Measurements from ENCODE around the gene MBP.
A peak's percentile ranks its signal among the peaks of the same experiment; 100 is the strongest.
"Not testable (repeated sequence)": the region's sequence is repeated elsewhere in the genome, so short reads cannot be mapped to it uniquely, and the experiment has no call there.

Gene MBP

GRCh38 chr18:77021075-77021474 is 111.5 kb downstream of the MBP start:
- DNase-seq: no peak

GRCh38 chr18:77020561-77020960 is 112.0 kb downstream of the MBP start:
- no peak for DNase-seq

- no peak for DNase-seq
Measured at GRCh38 chr18:77019641-77020040, 112.9 kb downstream of the MBP start.

- not testable (repeated sequence) for DNase-seq
Measured at GRCh38 chr18:77018650-77019049, 113.9 kb downstream of the MBP start.

GRCh38 chr18:77017355-77017754 is 115.2 kb downstream of the MBP start:
- no peak for DNase-seq

GRCh38 chr18:77016936-77017335 is 115.6 kb downstream of the MBP start:
- no peak for DNase-seq

- DNase-seq: no peak
Measured at GRCh38 chr18:77015771-77016710, 116.5 kb downstream of the MBP start.

- no peak for DNase-seq
Measured at GRCh38 chr18:77015169-77015568, 117.4 kb downstream of the MBP start.

- DNase-seq: no peak
Measured at GRCh38 chr18:77014538-77014937, 118.0 kb downstream of the MBP start.

- DNase-seq: no peak
Measured at GRCh38 chr18:77013811-77014521, 118.6 kb downstream of the MBP start.

GRCh38 chr18:77012806-77013541 is 119.6 kb downstream of the MBP start:
- DNase-seq: no peak

GRCh38 chr18:77012120-77012519 is 120.5 kb downstream of the MBP start:
- DNase-seq: no peak

GRCh38 chr18:77009675-77010074 is 122.9 kb downstream of the MBP start:
- no peak for DNase-seq

GRCh38 chr18:77008576-77009315 is 123.8 kb downstream of the MBP start:
- no peak for DNase-seq

- no peak for DNase-seq
Measured at GRCh38 chr18:77008006-77008405, 124.6 kb downstream of the MBP start.

GRCh38 chr18:77007251-77007650 is 125.3 kb downstream of the MBP start:
- DNase-seq: no peak

- no peak for DNase-seq
Measured at GRCh38 chr18:77006305-77007175, 126.0 kb downstream of the MBP start.

- no peak for DNase-seq
Measured at GRCh38 chr18:77005651-77006195, 126.9 kb downstream of the MBP start.

- DNase-seq: peak; percentile 15
Measured at GRCh38 chr18:77004555-77005380, 127.8 kb downstream of the MBP start.

- DNase-seq: no peak
Measured at GRCh38 chr18:77003316-77003715, 129.3 kb downstream of the MBP start.
